Measurements from ENCODE around the gene GSAP. TPM values are rescaled to one million over a fixed set of nuclear protein-coding genes. Genes with fewer than 3 reads are reported as not detected.

GSAP gene
- total and polyA plus RNA-seq, 9 donors, result 4.0 to 19.4 (median 11.2) TPM

GRCh38 chr7:77271766-77272165 is 144.4 kb downstream of the GSAP start:
- intact Hi-C loops (cut with DNase I), result no loop called here

GRCh38 chr7:77270094-77270480 is 146.1 kb downstream of the GSAP start:
- intact Hi-C loops (cut with DNase I), result no loop called here

More at GRCh38 chr7:77271766-77272165, 144.4 kb downstream of the GSAP start:
- H3K36me3 ChIP-seq, result no peaks in the 10 kb centered on the region
- no peak for TF ChIP-seq EP300 (IDR thresholded peaks at IDR 0.05)
- no peak for TF ChIP-seq POLR2A (IDR thresholded peaks at IDR 0.05)
- no peak for TF ChIP-seq CTCF (IDR thresholded peaks at IDR 0.05)
- H3K9me3 ChIP-seq, result no peaks in the 10 kb centered on the region
- no peak overlapping the region for H3K27ac ChIP-seq
- H3K4me3 ChIP-seq, result no peak overlapping the region
- no peaks in the 10 kb centered on the region for H3K27me3 ChIP-seq
- no peak for DNase-seq
- peaks cover 2% of the 10 kb centered on the region for H3K4me1 ChIP-seq (ENCODE audit: insufficient read depth)
- 94 to 96% (median 96%) methylated on average over 5 of the region's 5 CpGs for WGBS, 3 donors

DNA sequence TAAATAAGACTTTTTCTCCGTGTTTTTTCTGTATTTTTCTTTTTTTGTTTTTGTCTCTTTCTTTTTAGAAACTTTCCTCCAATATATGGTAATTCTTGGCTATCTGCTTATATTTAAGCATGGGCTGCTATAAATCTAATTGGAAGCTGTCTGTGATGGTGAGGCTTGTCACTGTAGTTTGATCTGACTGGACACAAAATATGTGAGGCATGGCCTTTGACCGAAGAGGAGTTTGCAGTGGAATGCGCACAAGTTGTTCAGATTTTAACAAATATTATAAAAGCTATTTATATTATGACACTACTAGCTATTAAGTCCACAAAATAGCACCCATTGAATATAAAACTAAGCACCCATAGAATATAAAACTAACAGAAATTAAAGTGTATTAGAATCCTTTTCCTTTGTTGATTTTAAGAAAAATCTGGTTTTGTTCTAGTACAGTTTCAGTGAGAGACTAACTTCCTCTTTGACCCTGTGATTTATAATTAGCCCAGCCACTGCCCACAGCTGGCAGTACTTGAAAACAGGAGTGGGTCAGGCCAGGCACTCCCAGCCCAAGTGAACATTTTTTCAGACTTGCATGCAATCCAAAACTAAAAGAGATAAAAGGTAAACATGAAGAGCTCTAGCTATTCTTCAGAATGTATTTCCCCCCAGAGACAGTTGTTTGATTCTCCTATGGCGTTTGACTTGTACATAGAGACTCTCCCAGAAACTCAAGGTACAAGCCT is 146.6 kb downstream of the GSAP start:
- Histone ChIP-seq H3K27me3 (no peaks in the 10 kb centered on the region), H3K4me1 (ENCODE audit: insufficient read depth) (peaks cover 2% of the 10 kb centered on the region), H3K27ac (peak overlapping the region in 1 of 2 donors; percentile 8), H3K9me3 (no peaks in the 10 kb centered on the region), H3K4me3 (no peak overlapping the region), H3K36me3 (no peaks in the 10 kb centered on the region)
- DNase-seq, result peak in 2 of 5 donors; percentile 20 to 46
- 39 to 50% (median 42%) methylated on average over 4 of the region's 4 CpGs for WGBS, 3 donors
- no peak for TF ChIP-seq POLR2A (IDR thresholded peaks at IDR 0.05)
- no peak for TF ChIP-seq EP300 (IDR thresholded peaks at IDR 0.05)
- TF ChIP-seq CTCF (IDR thresholded peaks at IDR 0.05), result no peak
- intact Hi-C loops (cut with DNase I), result loop anchor here in 1 of 4 donors (10.0 kb wide), 1 partner anchor 55 kb away; no protein-coding TSS in a partner anchor

More at GRCh38 chr7:77270094-77270480, 146.1 kb downstream of the GSAP start:
- Histone ChIP-seq H3K27ac (peak overlapping the region in 1 of 2 donors; percentile 8), H3K27me3 (no peaks in the 10 kb centered on the region), H3K4me1 (ENCODE audit: insufficient read depth) (peaks cover 2% of the 10 kb centered on the region), H3K36me3 (no peaks in the 10 kb centered on the region), H3K9me3 (no peaks in the 10 kb centered on the region), H3K4me3 (no peak overlapping the region)
- no peak for DNase-seq
- 5 to 13% (median 9%) methylated on average over 1 of the region's 1 CpG for WGBS, 3 donors
- TF ChIP-seq CTCF (IDR thresholded peaks at IDR 0.05) (no peak), EP300 (IDR thresholded peaks at IDR 0.05) (no peak), POLR2A (IDR thresholded peaks at IDR 0.05) (no peak)

DNA sequence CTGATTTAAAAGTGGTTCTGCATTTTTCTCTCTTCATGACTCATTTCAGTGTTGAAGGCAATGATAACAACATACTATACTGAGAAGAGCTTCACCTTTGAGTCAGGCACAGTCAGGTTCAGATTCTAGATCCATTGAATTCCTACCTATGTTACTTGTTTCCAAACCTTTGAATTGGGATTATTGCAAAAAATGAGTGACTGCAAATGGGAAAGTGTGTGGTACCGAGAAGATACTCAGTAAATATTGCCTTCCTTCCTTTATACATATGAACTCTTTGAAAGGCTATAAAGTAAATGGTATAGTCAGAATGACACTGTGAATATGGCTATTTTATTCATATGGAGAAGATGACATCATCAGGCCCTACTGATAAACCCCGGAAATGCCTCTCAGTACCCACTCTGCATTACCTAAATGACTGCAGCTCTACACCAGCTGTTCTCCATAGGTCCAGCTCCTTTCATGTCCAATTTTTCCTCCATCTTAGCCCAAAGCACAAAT is 149.8 kb downstream of the GSAP start:
- DNase-seq, result no peak
- intact Hi-C loops (cut with DNase I), result loop anchor here in 1 of 4 donors (10.0 kb wide), 1 partner anchor 58 kb away; no protein-coding TSS in a partner anchor
- Histone ChIP-seq H3K27me3 (no peaks in the 10 kb centered on the region), H3K4me3 (no peak overlapping the region), H3K9me3 (no peaks in the 10 kb centered on the region), H3K36me3 (no peaks in the 10 kb centered on the region), H3K4me1 (ENCODE audit: insufficient read depth) (peaks cover 2% of the 10 kb centered on the region), H3K27ac (no peak overlapping the region)
- TF ChIP-seq POLR2A (IDR thresholded peaks at IDR 0.05) (no peak), EP300 (IDR thresholded peaks at IDR 0.05) (no peak), CTCF (IDR thresholded peaks at IDR 0.05) (no peak)
- WGBS, 3 donors, result 88 to 92% (median 92%) methylated on average over 2 of the region's 2 CpGs

All from ovary (tissue), 9 donors.